Stomach (tissue), 9 donors: ENCODE results near the gene ETFRF1. TPM values are rescaled to one million over a fixed set of nuclear protein-coding genes. Genes with fewer than 3 reads are reported as not detected.

Experiments used
- DNase-seq, 2 donors: peaks; one replicate each; pipeline versions ENCODE4 v3.0.0 to v3.0.0-alpha.2; 2013 to 2019
- H3K27ac ChIP-seq, 5 donors: fragments of 200-600 bp in 4 of 5; sonication (generic) in 4 of 5; one replicate each; pipeline ENCODE4 v1.5.1; 2013 to 2019; ENCODE audit warnings: mild to moderate bottlenecking in 1 of 5, moderate library complexity in 1 of 5
- H3K27me3 ChIP-seq, 3 donors: fragments of 200-600 bp; sonication (generic); one replicate each; pipeline ENCODE4 v1.5.1; 2017 to 2019; ENCODE audit warnings: mixed run types in 1 of 3
- H3K36me3 ChIP-seq, 4 donors: fragments of 200-600 bp; sonication (generic); 1 replicate in 3 of 4; 2 replicates in 1 of 4; pipeline ENCODE4 v1.5.1; 2016 to 2019
- H3K4me1 ChIP-seq, 4 donors: fragments of 200-600 bp; sonication (generic); one replicate each; pipeline ENCODE4 v1.5.1; 2016 to 2019
- H3K4me3 ChIP-seq, 4 donors: fragments of 200-600 bp; sonication (generic) in 3 of 4; one replicate each; pipeline ENCODE4 v1.5.1; 2016 to 2019; ENCODE audit warnings: mild to moderate bottlenecking in 1 of 4
- H3K9me3 ChIP-seq, 4 donors: fragments of 200-600 bp; sonication (generic); one replicate each; pipeline ENCODE4 v1.5.1; 2016 to 2019
- EP300 ChIP-seq: sonication (generic); formaldehyde crosslinking; IDR thresholded peaks from one replicate; pipeline ENCODE4 v1.6.1; 2017; ENCODE audit warnings: antibody characterized with exemption
- POLR2A ChIP-seq, 4 donors: fragments of 450-650 bp; IDR thresholded peaks; one replicate each; pipeline ENCODE4 v1.6.1; 2016; ENCODE audit warnings: antibody characterized with exemption in 4 of 4, control low read depth in 2 of 4, mild to moderate bottlenecking in 1 of 4, moderate library complexity in 1 of 4
- POLR2AphosphoS5 ChIP-seq, 3 donors: sonication (generic); formaldehyde crosslinking; IDR thresholded peaks; one replicate each; pipeline ENCODE4 v1.6.1; 2016; ENCODE audit warnings: antibody characterized with exemption in 3 of 3
- WGBS, 5 donors: extraction: QIAGEN DNeasy Blood & Tissue Kit in 3 of 5; methylation state at CpG; one replicate each; pipeline versions ENCODE4 v1.1.5 to v1.1.7; 2013 to 2018; 5-methylcytosine and 5-hydroxymethylcytosine counted together
- intact Hi-C: fragments of 100-400 bp; cut with DNase I; formaldehyde crosslinking; loops from one replicate; pipeline ENCODE4 v1.15.1; 2023; ENCODE audit warnings: low total_unique reads
- polyA plus RNA-seq, 3 donors: library from polyadenylated mRNA; stranded (reverse); fragments of 200-250 nt; gene quantifications; one replicate each; pipeline ENCODE4 v1.2.3, GENCODE V29; 2013
- total RNA-seq, 5 donors: library from RNA; depleted of rRNA; stranded (reverse); fragments of >200 nt; gene quantifications; one replicate each; pipeline versions ENCODE4 v1.1.0 to v1.2.3, GENCODE V29; 2014 to 2016
- TF ChIP-seq, protein P1 (sequence below), 7 experiments: fragments of 450-650 bp in 4 of 7; fragments of 200-600 bp in 3 of 7; sonication (generic) in 3 of 7; IDR thresholded peaks; one replicate each; pipeline ENCODE4 v1.5.1; 2016 to 2019; ENCODE audit warnings: antibody characterized with exemption in 7 of 7, control low read depth in 2 of 7, mild to moderate bottlenecking in 1 of 7
- donor health status: healthy with polysubstance abuse.
- donor health status: Bipolar disorder and iron deficiency.
- donor health status: healthy.

Gene ETFRF1
- total and polyA plus RNA-seq, 8 donors = 1.4 to 50.9 (median 20.6) TPM

DNA sequence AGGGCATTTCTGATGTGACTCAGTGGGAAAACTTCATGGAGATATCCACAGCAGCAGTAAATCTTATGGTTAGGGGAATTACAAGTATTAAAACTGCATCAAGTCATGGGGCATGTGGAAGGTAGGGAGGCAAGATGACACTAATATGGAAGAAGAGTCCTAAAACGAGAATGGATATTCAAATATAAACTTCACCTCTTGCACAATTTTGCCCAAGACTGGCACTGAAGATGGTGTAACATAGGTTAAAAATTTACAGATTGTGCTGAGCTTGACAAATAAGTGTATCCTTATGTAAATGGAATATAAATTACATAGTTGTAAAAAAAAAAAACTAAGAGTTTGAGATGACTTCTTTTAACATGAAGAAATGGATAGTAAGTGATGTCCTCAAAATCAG lies 12.8 kb downstream of the ETFRF1 start:
- Histone ChIP-seq H3K36me3 (peaks cover 0 to 63% (median 44%) of the 10 kb centered on the region in 4 donors), H3K4me3 (no peak overlapping the region), H3K9me3 (no peaks in the 10 kb centered on the region), H3K4me1 (peaks cover 0 to 10% (median 0%) of the 10 kb centered on the region in 4 donors), H3K27ac (no peak overlapping the region), H3K27me3 (no peaks in the 10 kb centered on the region)
- intact Hi-C loops = no loop called here
- TF ChIP-seq POLR2A (IDR thresholded peaks at IDR 0.05) = no peak
- TF ChIP-seq, protein P1, sequence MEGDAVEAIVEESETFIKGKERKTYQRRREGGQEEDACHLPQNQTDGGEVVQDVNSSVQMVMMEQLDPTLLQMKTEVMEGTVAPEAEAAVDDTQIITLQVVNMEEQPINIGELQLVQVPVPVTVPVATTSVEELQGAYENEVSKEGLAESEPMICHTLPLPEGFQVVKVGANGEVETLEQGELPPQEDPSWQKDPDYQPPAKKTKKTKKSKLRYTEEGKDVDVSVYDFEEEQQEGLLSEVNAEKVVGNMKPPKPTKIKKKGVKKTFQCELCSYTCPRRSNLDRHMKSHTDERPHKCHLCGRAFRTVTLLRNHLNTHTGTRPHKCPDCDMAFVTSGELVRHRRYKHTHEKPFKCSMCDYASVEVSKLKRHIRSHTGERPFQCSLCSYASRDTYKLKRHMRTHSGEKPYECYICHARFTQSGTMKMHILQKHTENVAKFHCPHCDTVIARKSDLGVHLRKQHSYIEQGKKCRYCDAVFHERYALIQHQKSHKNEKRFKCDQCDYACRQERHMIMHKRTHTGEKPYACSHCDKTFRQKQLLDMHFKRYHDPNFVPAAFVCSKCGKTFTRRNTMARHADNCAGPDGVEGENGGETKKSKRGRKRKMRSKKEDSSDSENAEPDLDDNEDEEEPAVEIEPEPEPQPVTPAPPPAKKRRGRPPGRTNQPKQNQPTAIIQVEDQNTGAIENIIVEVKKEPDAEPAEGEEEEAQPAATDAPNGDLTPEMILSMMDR (IDR thresholded peaks at IDR 0.05) = no peak
- no peak for TF ChIP-seq POLR2AphosphoS5 (IDR thresholded peaks at IDR 0.05)
- TF ChIP-seq EP300 = no peak
- 70 to 100% (median 80%) methylated on average over 1 of the region's 1 CpG for WGBS, 5 donors
- no peak for DNase-seq

DNA sequence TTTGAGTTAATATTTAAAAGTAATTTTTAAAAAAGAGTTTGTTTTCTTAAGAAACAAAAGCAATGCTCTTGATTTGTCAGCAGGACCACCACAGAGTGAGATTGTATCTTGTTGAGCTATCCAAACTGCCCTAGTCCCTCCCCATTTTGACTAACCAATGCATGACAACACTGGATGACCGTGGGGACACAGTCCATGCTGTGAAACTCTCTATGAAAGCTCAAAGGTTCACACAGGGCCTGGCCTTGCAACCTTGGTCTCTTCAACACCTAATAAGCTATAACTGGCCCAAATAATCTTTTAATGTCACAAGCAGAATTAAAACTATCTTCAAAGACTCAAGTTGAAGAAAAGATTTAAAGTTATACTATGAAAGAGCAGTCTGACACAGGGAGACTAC lies 13.5 kb downstream of the ETFRF1 start:
- Histone ChIP-seq H3K36me3 (peaks cover 0 to 58% (median 45%) of the 10 kb centered on the region in 4 donors), H3K27ac (no peak overlapping the region), H3K4me3 (no peak overlapping the region), H3K27me3 (no peaks in the 10 kb centered on the region), H3K9me3 (no peaks in the 10 kb centered on the region), H3K4me1 (peaks cover 0 to 10% (median 0%) of the 10 kb centered on the region in 4 donors)
- 81 to 95% (median 88%) methylated on average over 1 of the region's 1 CpG for WGBS, 5 donors
- intact Hi-C loops = no loop called here
- TF ChIP-seq POLR2AphosphoS5 (IDR thresholded peaks at IDR 0.05) (no peak), POLR2A (IDR thresholded peaks at IDR 0.05) (no peak), EP300 (no peak)
- TF ChIP-seq, protein P1 (IDR thresholded peaks at IDR 0.05) = no peak
- DNase-seq = no peak

DNA sequence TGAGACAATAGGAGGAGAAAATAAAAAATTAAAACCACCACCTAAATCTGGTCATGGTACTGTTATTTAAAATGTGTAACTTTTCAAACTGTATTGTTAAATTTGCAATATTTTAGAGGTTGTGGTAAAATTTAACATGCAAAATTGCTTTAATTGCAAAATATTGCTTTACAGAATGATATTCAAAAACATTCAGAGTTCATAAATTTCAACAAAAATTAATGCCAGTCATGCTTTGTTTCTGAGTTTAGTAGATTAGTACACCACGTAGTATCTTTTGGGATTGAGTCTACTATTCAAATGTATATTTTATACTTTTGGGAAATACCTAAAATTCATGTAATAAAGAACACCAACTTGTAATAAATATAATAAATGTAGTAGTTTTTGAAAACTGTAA lies 18.3 kb downstream of the ETFRF1 start:
- intact Hi-C loops = no loop called here

DNA sequence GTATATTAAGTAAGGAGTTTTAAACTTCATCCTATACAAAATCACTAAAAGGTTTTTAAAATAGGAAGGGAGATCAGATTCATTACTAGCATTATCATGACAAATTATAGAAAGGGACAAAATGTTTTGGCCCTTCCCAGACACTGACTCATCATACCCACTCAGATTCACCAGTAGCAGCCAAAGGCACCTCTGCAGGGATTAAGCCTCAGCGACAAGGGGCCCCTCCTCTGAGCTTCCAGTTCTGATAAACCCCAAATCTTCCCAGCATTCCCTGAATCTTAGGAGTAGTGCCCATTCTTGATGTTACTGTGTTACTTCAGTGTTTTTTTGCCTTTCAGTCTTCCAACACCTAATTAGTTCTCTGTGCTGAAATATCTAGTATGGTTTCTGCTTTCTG lies 41.2 kb downstream of the ETFRF1 start:
- no peak for DNase-seq
- H3K27ac ChIP-seq = no peak overlapping the region
- WGBS, 5 donors = 39 to 60% (median 50%) methylated on average over 1 of the region's 1 CpG

More for the DNA sequence above, 18.3 kb downstream of the ETFRF1 start:
- no peak for DNase-seq
- Histone ChIP-seq H3K27me3 (no peaks in the 10 kb centered on the region), H3K4me3 (no peak overlapping the region), H3K36me3 (peaks cover 0 to 35% (median 24%) of the 10 kb centered on the region in 4 donors), H3K9me3 (no peaks in the 10 kb centered on the region), H3K27ac (no peak overlapping the region), H3K4me1 (peaks cover 0 to 10% (median 0%) of the 10 kb centered on the region in 4 donors)
- no peak for TF ChIP-seq POLR2A (IDR thresholded peaks at IDR 0.05)
- TF ChIP-seq, protein P1 (IDR thresholded peaks at IDR 0.05) = no peak
- no peak for TF ChIP-seq EP300
- TF ChIP-seq POLR2AphosphoS5 (IDR thresholded peaks at IDR 0.05) = no peak
- 93 to 100% (median 95%) methylated on average over 1 of the region's 1 CpG for WGBS, 5 donors

More for the DNA sequence above, 41.2 kb downstream of the ETFRF1 start:
- TF ChIP-seq EP300 (no peak), POLR2A (IDR thresholded peaks at IDR 0.05) (no peak), POLR2AphosphoS5 (IDR thresholded peaks at IDR 0.05) (no peak)
- TF ChIP-seq, protein P1 (IDR thresholded peaks at IDR 0.05) = no peak
- Histone ChIP-seq H3K4me1 (peaks cover 7 to 39% (median 12%) of the 10 kb centered on the region in 4 donors), H3K4me3 (no peak overlapping the region), H3K9me3 (no peaks in the 10 kb centered on the region), H3K27me3 (no peaks in the 10 kb centered on the region), H3K36me3 (peaks cover 0 to 49% (median 23%) of the 10 kb centered on the region in 4 donors)
- intact Hi-C loops = loop anchor here (10.0 kb wide), 1 partner anchor 159 kb away; no protein-coding TSS in a partner anchor
